Thyroid gland (tissue), 4 donors: ENCODE results near the gene PAFAH2. TPM values are rescaled to one million over a fixed set of nuclear protein-coding genes. Genes with fewer than 3 reads are reported as not detected.

Experiments
- DNase-seq, 2 donors: peaks; one replicate each; pipeline ENCODE4 v3.0.0-alpha.2; 2019
- H3K27ac ChIP-seq, 3 donors: fragments of 200-600 bp; sonication (generic); 1 replicate in 2 of 3; 2 replicates in 1 of 3; pipeline ENCODE4 v1.5.1; 2016 to 2019; ENCODE audit warnings: mild to moderate bottlenecking in 1 of 3, moderate library complexity in 1 of 3
- H3K27me3 ChIP-seq: fragments of 200-600 bp; sonication (generic); one replicate; pipeline ENCODE4 v1.5.1; 2019
- H3K36me3 ChIP-seq, 2 donors: fragments of 200-600 bp; sonication (generic); one replicate each; pipeline ENCODE4 v1.5.1; 2016 to 2019
- H3K4me1 ChIP-seq, 2 donors: fragments of 200-600 bp; sonication (generic); one replicate each; pipeline ENCODE4 v1.5.1; 2017 to 2019
- H3K4me3 ChIP-seq, 3 donors: fragments of 200-600 bp; sonication (generic); replicated peaks in 1 of 3; 1 replicate in 2 of 3; 2 replicates in 1 of 3; pipeline ENCODE4 v1.5.1; 2016; ENCODE audit warnings: mild to moderate bottlenecking in 1 of 3
- H3K9me3 ChIP-seq: fragments of 200-600 bp; sonication (generic); one replicate; pipeline ENCODE4 v1.5.1; 2017
- POLR2A ChIP-seq, 2 donors: fragments of 450-650 bp; IDR thresholded peaks; one replicate each; pipeline ENCODE4 v1.6.1; 2017; ENCODE audit warnings: antibody characterized with exemption in 2 of 2, mild to moderate bottlenecking in 2 of 2, moderate library complexity in 1 of 2
- WGBS, 2 donors: methylation state at CpG; one replicate each; pipeline ENCODE4 v1.1.5; 2017; 5-methylcytosine and 5-hydroxymethylcytosine counted together
- intact Hi-C: fragments of 100-400 bp; cut with DNase I; formaldehyde crosslinking; loops from one replicate; pipeline ENCODE4 v1.15.1; 2023
- total RNA-seq, 4 donors: library from RNA; depleted of rRNA; stranded (reverse); fragments of >200 nt; gene quantifications; one replicate each; pipeline ENCODE4 v1.2.3, GENCODE V29; 2016
- TF ChIP-seq, protein P1 (sequence below), 6 experiments: fragments of 200-600 bp in 3 of 6; fragments of 450-650 bp in 3 of 6; sonication (generic) in 3 of 6; IDR thresholded peaks; one replicate each; pipeline ENCODE4 v1.5.1; 2016 to 2019; ENCODE audit warnings: antibody characterized with exemption in 6 of 6, mild to moderate bottlenecking in 2 of 6, inconsistent platforms in 1 of 6, moderate library complexity in 1 of 6

PAFAH2 gene
- total RNA-seq, 4 donors from 2014 or later = 22.5 to 35.4 (median 30.7) TPM

GRCh38 chr1:26031611-26032220 is 33.9 kb upstream of the PAFAH2 start:
- 37% methylated on average over 3 of the region's 3 CpGs for WGBS, 2 donors
- Histone ChIP-seq H3K27ac (peak overlapping the region; percentile 35 to 74 (median 68)), H3K27me3 (no peaks in the 10 kb centered on the region), H3K36me3 (no peaks in the 10 kb centered on the region), H3K9me3 (no peaks in the 10 kb centered on the region), H3K4me1 (peaks cover 25 to 35% of the 10 kb centered on the region in 2 donors), H3K4me3 (no peak overlapping the region)
- intact Hi-C loops = loop anchor here (10.0 kb wide), 2 partner anchors 73 to 113 kb away; no protein-coding TSS in a partner anchor
- DNase-seq = peak; percentile 60 to 64
- no peak for TF ChIP-seq POLR2A (IDR thresholded peaks at IDR 0.05)
- TF ChIP-seq, protein P1, sequence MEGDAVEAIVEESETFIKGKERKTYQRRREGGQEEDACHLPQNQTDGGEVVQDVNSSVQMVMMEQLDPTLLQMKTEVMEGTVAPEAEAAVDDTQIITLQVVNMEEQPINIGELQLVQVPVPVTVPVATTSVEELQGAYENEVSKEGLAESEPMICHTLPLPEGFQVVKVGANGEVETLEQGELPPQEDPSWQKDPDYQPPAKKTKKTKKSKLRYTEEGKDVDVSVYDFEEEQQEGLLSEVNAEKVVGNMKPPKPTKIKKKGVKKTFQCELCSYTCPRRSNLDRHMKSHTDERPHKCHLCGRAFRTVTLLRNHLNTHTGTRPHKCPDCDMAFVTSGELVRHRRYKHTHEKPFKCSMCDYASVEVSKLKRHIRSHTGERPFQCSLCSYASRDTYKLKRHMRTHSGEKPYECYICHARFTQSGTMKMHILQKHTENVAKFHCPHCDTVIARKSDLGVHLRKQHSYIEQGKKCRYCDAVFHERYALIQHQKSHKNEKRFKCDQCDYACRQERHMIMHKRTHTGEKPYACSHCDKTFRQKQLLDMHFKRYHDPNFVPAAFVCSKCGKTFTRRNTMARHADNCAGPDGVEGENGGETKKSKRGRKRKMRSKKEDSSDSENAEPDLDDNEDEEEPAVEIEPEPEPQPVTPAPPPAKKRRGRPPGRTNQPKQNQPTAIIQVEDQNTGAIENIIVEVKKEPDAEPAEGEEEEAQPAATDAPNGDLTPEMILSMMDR (IDR thresholded peaks at IDR 0.05) = no peak

GRCh38 chr1:26031196-26031595 is 33.3 kb upstream of the PAFAH2 start:
- no peaks in the 10 kb centered on the region for H3K9me3 ChIP-seq
- H3K36me3 ChIP-seq = no peaks in the 10 kb centered on the region
- peak overlapping the region; percentile 35 to 74 (median 68) for H3K27ac ChIP-seq
- TF ChIP-seq, protein P1 (IDR thresholded peaks at IDR 0.05) = no peak
- no peak for TF ChIP-seq POLR2A (IDR thresholded peaks at IDR 0.05)
- H3K4me1 ChIP-seq = peaks cover 20 to 31% of the 10 kb centered on the region in 2 donors
- intact Hi-C loops = loop anchor here (10.0 kb wide), 2 partner anchors 74 to 114 kb away; no protein-coding TSS in a partner anchor
- H3K4me3 ChIP-seq = no peak overlapping the region
- 70 to 80% methylated on average over 4 of the region's 4 CpGs for WGBS, 2 donors
- DNase-seq = no peak
- no peaks in the 10 kb centered on the region for H3K27me3 ChIP-seq

DNA sequence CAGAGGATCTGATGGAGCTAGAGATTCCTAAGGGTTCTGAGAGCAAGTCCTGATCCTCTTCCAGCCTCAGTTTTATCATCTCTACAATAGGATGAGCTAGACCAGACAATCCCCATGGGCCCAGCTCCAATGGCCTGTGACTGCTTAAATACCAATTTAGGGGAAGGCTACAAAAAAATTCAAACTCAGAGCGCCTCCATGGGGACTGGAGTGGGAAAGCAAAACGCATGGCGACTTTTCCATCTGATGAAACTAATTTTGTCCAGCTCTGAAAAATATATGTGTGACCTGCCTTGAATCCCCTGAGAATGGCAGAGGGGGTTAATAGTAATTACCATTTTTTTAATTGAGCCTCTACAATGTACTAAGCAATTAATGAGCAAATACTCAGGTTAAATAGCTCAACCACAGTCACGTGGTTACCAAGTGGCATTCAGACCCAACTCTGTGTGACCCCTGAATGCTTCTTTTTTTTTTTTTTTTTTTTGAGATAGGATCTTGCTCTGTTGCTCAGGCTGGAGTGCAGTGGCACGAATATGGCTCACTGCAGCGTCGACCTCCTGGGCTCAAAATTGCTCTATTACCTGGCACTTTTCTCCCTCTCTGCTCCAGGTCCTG is 32.1 kb upstream of the PAFAH2 start:
- Histone ChIP-seq H3K36me3 (no peaks in the 10 kb centered on the region), H3K4me3 (no peak overlapping the region), H3K9me3 (no peaks in the 10 kb centered on the region), H3K4me1 (peaks cover 15 to 27% of the 10 kb centered on the region in 2 donors), H3K27ac (no peak overlapping the region), H3K27me3 (no peaks in the 10 kb centered on the region)
- DNase-seq = no peak
- intact Hi-C loops = loop anchor here (10.0 kb wide), 2 partner anchors 75 to 115 kb away; no protein-coding TSS in a partner anchor
- WGBS, 2 donors = 71 to 74% methylated on average over 7 of the region's 7 CpGs
- TF ChIP-seq, protein P1 (IDR thresholded peaks at IDR 0.05) = no peak
- TF ChIP-seq POLR2A (IDR thresholded peaks at IDR 0.05) = no peak

- intact Hi-C loops = no loop called here
- H3K36me3 ChIP-seq = no peaks in the 10 kb centered on the region
- 73 to 80% methylated on average over 12 to 15 of the region's 15 CpGs for WGBS, 2 donors
- TF ChIP-seq, protein P1 (IDR thresholded peaks at IDR 0.05) = no peak
- TF ChIP-seq POLR2A (IDR thresholded peaks at IDR 0.05) = no peak
- H3K4me3 ChIP-seq = no peak overlapping the region
- H3K9me3 ChIP-seq = no peaks in the 10 kb centered on the region
- no peaks in the 10 kb centered on the region for H3K27me3 ChIP-seq
- H3K4me1 ChIP-seq = peaks cover 13 to 21% of the 10 kb centered on the region in 2 donors
- DNase-seq = no peak
- no peak overlapping the region for H3K27ac ChIP-seq
These were observed 31.4 kb upstream of the PAFAH2 start for GRCh38 chr1:26029054-26029863.
